OCI-LY1 (cell line): ENCODE measurements around the gene APLN.

Experiments
- EZH2 ChIP-seq: fragments of 200-600 bp; sonication (generic), shearing (Covaris generic); IDR thresholded peaks from 2 replicates; pipeline ENCODE4 v1.8.0; 2017; ENCODE audit warnings: borderline replicate concordance, mixed run types, mild to moderate bottlenecking, antibody characterized with exemption, low read length, moderate library complexity, mixed read lengths
- TF ChIP-seq, protein P1 (sequence below): fragments of 200-600 bp; sonication (generic), shearing (Covaris generic); IDR thresholded peaks from 2 replicates; pipeline ENCODE4 v1.5.1; 2017; ENCODE audit warnings: mild to moderate bottlenecking, antibody characterized with exemption, low read length, moderate library complexity, mixed read lengths

DNA sequence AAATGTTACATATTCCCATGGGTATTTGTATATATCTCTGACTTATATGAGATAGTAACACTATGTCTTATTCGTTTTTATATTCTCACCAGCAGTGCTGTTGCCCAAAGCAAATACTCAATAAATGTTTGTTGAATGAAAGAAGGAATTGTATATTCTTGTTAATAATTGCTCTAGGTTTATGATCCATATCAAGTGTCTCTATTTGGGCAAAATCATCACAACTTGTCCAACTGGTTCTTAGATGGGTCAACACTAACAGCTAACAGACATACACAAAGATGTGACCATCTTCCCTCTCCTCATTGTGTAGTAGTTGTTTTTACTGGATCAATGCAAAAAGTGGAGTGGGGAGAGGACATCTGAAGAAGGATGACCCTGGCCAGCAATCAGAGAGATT is 6.6 kb upstream of the APLN start:
- TF ChIP-seq, protein P1, sequence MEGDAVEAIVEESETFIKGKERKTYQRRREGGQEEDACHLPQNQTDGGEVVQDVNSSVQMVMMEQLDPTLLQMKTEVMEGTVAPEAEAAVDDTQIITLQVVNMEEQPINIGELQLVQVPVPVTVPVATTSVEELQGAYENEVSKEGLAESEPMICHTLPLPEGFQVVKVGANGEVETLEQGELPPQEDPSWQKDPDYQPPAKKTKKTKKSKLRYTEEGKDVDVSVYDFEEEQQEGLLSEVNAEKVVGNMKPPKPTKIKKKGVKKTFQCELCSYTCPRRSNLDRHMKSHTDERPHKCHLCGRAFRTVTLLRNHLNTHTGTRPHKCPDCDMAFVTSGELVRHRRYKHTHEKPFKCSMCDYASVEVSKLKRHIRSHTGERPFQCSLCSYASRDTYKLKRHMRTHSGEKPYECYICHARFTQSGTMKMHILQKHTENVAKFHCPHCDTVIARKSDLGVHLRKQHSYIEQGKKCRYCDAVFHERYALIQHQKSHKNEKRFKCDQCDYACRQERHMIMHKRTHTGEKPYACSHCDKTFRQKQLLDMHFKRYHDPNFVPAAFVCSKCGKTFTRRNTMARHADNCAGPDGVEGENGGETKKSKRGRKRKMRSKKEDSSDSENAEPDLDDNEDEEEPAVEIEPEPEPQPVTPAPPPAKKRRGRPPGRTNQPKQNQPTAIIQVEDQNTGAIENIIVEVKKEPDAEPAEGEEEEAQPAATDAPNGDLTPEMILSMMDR: no peak
- no peak for TF ChIP-seq EZH2
